Astrocyte of the hippocampus (primary cell): Measurements from ENCODE around the gene MSMP.

Experiments used
- DNase-seq: peaks from one replicate; pipeline ENCODE4 v3.0.0; 2011; ENCODE audit warnings: low read depth, low spot score

MSMP gene

DNA sequence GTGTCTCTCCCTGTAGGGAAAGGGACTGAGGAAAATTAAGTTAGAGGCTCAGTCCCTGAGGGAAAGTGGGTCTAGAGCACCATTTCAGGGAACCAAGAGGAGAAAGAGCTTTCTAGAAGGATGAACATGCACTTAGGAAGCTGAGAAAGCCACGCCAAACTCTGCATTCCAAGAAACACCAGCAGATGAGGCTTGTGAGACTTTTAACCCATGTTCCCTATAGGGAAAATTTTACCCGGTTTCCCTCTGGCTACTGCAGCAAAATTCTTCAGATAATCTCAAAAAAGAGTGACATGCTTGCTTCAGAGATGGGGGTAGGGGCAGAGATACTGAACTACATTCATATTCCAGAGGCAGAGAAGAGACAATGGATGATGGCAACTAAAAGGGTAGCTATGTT, 30.6 kb downstream of the MSMP start:
- DNase-seq, result no peak

DNA sequence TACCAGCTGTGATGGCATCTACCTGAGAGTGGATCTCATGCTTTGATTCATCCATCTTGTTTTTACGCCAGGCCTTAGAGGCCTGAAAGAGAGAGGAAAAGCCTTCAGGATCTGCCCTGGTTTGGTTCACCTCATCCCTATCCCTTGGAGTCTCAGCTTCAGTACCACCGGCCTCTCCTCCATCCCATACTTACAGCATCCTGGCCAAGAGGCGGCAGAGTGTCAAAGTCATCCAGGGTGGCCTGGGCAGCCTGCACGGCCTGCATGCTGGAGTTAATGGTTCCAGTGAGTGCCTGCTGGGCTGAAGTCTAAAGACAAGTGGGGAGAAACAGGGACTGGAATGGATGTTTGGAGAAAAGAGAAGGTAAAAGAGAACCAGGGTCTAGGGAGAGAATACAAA, 34.5 kb downstream of the MSMP start:
- DNase-seq, result no peak

DNA sequence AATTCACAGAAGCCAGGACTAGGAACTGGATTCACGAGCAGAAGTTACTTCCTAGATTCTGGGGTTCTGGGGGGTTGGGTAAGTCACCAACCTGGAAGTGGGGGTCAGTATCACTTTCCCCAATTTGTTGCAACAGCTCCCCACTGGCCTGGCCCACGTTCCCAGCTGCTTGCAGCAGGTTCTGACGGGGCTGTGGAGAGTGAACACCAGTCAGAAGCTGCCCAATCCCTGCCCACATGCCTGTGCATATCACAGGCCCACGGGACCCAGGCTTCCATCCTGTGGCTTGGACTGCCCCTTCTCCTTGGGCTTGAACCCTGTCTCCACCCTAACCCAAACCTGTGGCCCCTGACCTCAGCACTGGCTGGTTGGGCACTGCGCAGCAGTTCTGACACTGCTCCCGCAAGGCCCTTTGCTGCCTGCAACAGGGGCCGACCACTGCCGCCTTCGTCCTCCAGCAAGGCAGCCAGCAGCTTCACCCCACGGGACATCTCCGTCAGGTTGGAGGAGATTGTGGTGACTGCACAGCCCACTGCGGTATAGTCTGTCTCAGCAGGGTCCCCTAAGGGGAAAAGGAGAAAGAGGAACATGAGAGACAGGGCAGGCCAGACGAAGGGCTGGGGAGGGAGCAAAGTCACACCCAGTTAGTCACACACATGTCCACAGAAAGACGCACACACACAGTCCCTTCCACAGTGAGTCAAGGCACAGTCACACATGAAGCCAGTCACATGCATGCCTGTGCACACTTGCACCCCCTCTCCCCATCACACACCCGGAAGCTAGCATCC, 35.2 kb downstream of the MSMP start:
- no peak for DNase-seq

DNA sequence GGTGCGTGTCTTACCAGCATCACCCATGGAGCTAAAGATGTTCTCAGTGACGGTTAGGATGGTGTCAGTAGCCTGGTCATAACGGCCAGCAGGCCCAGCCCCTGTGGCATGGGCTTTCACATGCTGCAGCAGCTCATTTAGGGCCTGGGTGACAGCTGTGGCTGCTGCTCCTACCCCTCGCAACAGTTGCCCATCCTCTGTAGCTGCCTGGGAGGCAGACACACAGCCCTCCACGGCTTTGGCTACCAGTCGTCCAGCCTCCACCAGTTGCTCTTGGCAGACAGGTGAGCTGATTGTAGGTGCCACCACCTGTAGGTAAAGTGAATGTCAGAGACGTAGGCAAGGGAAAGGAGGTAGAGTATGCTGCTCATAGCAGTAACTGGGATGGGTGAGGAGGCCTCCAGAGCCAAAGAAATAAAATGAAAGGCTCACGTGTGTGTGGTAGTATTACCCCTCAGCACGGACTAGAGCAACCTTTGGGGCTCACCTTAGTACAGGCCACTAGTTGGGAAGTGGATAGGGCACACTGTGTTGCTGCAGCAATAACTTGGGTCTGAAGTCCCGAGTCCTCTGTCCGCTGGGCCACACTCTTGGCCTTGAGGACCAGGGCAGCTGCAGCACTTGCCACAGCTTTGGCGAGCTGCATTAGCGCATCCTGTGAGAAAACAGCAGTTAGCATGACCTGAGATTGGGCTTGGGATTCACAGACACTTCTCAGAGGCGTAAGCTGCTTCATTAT, 36.8 kb downstream of the MSMP start:
- no peak for DNase-seq

DNA sequence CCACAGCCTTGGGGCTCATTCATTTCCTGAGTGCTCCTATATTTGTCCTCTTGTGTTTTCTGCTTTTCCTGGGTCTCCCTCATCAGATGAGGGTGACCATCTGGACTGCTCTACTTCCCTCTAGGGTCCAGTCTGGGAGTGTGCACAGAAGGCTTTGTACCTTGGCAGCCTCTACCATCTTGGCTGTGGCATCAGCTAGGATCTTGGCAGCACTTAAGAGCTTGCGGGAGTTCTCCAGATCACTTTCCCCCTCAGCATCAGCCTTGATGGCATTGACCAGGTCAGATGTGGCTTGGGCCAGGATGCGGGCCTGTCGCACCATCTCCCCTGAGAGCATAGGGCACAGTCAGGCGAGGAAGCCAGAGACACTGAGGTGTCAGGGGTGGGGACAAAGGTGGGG, 37.8 kb downstream of the MSMP start:
- peak; percentile 17 for DNase-seq

DNA sequence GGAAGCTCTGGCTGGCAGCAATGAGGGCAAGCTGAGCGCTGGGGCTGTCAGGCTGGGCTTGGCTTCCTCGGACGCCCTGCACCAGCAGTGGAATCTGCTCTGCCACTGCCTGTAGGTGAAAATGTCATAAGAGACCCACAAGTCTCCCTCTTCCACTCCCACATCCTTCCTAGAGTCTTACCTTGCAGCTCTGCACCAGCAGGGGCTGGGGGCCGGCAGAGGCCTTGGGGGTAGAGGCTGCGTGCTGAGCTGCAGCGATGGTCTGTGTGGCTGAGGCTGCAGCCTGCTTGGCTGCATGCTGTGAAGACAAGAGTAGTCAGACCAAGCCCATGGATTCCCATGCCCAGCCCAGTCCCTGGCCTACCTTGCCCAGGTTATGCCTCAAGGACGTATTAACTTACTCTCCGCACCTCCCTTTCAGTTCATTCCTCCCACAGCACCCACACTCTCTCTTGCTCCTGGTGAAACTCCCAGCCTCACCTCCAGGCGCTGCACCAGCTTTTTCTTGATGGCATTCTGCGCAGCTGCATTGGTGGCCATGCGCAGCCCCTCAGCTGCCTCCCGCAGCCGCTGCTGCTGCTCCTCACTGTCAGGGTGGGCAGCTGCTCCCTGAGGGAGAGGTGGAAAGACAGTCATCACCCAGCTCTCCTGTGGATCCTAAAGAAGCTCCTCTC, 39.4 kb downstream of the MSMP start:
- no peak for DNase-seq

DNA sequence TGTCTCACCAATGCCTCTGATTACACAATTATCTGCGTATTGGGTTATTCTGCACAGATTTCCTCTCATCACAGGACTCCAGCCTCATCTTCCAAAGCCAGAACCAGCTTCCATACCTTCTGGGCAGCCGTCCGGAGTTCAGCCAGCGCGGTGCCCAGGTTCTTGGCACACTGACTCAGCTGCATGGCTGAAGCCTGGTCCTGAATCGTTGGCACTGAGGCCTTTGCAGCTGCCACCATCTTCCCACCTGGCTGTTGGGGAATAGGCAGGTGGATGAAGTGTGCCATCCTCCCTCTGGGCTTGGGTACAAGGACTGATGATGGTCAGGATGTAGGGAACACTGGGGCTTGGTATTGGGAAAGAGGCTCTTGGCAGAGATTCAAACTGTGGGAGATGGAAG, 40.0 kb downstream of the MSMP start:
- no peak for DNase-seq

DNA sequence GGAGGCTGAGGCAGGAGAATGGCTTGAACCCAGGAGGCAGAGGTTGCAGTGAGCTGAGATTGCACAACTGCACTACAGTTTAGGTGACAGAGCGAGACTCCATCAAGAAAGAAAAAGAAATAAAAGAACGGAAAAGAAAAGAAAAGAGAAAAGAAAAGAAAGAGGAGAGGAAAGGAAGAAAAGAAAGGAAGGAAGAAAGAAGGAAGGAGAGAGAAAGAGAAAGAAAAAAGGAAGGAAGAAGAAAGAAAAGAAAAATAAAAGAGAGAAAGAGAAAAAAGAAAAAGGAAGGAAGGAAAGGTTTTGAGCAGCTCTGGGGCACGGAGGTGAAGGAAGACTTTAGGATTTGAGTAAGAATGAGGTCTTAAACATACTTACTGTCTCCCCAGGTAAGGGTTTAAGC, 40.5 kb downstream of the MSMP start:
- no peak for DNase-seq

DNA sequence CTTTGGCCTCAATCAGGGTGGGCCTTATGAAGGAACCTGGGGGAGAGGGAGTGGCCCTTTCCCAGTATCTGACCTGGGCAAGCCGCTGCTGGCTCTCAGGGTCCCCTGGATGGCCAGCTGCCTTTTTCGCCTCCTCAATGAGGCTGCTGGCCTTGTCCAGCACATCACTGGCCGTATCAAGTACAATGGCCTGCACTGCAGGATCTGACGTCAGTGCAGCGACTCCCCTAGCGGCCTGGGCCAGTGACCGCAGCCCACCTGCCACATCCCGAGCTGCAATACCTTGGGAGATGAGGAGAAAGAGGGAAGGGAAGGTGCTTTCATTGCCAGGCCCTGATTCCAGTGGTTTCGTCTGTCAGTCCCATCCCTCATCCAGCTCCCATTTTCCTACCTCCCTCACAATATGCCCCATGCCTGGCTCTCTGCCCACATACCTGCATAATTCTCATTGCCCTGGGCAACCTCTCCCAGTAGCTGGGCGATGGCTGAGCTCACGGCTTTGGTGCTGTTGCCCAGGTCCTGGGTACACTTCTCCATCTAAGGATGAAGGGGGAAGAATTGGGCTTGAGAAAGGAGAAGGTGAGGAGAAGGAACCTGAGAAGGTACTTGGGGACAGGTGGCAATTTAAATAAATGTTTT, 41.2 kb downstream of the MSMP start:
- peak; percentile 58 for DNase-seq

DNA sequence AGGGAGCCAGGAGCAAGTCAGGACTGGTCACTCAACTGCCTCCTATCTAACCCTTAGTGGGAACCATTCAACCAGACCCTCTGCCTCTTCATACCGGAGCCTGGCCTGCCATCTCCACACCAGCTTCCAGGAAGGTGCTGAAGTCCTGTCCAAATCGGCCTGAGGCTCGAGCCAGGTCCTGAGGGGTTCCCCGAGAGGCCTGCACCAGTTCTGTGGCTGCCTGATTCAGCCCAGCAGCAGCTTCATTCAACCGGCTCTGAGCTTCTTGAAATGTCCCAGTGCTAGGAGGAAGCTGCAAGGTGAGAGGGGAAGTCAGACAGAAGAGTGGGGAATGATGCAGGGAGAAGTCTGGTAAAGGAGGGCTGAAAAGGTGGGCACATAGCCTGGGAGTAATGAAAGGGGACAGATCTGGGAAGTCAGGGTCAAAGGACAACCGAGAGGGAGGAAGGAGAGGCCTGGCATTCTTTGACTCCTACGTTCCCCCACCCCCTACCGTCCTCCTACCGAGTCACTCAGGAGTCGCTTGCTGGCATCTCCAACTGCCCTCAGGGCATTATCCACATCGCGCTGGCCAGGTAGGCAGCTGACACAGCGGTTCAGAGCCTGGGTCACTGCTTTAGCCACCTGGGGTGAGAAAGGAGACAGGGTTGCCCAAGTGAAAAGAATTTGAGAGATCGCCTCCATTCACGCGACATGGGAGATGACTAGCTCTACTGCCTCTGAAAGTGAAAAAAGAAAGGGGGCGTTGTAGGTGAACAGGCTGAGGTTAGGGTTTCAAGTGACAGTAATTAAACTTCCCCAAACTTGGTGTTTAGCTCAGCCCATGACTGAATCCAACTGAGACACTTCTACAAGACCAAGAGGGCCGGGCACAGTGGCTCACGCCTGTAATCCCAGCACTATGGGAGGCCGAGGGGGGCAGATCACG, 42.3 kb downstream of the MSMP start:
- no peak for DNase-seq

DNA sequence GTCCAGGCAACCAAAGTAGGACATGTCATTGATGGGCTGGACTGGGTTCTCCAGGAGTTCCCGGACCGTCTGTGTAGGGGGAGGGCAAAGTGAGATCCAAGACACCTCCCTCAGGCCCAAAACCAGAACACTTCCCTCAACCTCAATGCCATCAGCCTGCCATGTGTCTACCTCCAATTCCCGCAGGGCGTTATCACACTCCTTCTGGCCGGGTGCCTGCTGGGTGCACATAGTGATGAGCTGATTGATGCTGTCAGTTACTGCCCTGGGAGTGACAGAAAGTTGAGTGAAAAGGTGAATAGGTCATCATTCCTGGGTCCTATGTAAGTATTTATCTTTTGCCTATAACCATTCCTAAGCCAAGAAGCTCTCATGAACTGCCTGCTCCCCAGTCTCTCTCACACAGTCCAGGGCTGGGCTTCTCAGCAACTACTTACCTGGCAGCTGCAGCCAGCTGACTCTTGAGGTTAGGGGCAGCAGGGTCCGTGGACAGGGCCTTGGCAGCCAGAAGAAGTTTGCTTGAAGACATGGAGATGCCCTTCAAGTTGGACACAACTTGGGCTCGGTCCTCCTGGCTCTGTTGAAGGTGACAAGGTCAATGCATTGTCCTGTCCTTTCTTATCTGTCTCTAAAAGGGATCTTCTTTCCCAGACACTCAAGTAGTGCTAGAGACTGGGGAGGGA, 43.1 kb downstream of the MSMP start:
- no peak for DNase-seq

DNA sequence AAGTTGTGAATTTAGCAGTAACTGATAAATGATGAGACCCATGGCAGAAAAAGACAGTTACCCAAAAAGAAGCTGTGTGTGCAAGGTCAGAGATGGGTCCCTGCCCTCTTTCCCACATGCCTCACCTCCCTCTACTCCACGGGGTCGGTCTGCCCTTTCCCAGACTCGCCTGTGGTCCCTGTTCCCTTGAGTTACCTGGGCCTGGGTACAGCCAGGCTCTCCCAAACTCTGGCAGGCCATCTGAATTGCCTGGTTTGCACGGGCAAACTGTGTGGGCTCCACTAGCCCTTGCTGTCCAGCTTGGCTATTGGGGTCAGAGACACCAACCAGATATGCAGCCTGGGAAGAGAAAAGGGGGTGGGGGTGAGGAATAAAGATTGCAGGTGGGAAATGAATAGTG, 45.9 kb downstream of the MSMP start:
- no peak for DNase-seq

DNA sequence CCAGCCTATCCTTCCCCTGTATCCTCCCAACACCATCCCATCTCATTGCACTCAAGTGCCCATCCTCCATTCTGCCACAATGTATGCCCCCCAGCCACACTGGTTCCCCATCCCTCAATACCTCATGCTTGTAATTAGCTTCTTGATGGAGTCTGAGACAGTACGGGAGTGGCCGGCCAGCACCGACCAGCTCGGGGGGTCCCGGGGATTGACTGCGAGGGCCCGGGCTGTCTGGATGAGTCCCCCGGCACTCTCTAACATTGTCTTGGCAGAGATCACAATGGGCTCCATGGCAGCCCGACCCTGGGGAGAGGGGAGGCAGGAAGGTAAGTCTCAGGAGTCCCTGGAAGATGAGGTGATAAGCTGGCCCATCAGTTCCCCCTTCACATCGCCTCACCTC, 47.1 kb downstream of the MSMP start:
- no peak for DNase-seq

DNA sequence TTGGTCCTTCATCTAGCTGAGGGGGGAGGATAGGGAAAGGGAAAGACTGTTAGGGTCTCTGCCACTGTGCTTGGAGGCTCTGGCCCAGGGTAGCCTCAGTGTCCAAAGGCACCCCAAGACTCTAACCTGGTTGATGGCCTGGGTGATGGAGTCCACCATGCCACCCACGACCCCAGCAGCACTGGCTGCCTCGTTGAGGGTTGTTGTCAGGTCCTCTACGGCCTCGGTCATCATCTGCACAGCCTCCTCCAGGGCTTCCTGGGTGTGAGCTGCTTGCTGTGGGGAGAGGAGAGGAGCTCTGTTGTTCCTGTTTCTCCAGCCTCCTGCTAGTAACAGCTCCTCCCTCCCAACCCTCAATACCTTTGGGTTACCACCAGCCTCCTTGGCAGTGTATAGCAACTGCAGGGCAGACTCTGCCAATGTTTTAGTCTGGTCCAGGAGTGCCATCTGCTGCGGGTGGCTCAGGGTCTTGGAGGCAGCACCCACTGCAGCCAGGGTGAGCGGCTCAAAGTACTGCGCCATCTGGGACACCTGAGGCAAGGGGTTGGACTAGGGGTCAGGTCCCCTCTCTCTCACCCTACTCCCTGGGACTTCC, 48.1 kb downstream of the MSMP start:
- no peak for DNase-seq

DNA sequence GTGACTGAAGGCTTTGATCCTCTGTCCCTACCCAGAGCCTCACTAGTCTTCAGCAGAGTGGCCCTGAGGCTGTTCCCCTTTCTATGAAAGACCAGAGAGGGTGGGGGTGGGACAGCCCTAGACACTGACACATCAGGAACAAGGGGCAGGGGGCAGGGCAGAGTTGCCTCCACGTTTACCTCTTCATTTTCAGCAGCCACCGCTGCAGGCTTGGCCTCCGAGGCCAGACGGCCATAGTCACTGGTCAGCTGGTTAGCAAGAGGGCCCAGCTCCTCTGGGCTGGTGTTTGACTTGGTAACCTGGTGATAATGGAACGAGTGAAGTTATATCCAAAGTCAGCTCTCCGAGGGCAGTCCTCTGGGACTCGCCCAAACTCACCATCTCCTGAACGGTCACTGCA, 48.7 kb downstream of the MSMP start:
- no peak for DNase-seq

DNA sequence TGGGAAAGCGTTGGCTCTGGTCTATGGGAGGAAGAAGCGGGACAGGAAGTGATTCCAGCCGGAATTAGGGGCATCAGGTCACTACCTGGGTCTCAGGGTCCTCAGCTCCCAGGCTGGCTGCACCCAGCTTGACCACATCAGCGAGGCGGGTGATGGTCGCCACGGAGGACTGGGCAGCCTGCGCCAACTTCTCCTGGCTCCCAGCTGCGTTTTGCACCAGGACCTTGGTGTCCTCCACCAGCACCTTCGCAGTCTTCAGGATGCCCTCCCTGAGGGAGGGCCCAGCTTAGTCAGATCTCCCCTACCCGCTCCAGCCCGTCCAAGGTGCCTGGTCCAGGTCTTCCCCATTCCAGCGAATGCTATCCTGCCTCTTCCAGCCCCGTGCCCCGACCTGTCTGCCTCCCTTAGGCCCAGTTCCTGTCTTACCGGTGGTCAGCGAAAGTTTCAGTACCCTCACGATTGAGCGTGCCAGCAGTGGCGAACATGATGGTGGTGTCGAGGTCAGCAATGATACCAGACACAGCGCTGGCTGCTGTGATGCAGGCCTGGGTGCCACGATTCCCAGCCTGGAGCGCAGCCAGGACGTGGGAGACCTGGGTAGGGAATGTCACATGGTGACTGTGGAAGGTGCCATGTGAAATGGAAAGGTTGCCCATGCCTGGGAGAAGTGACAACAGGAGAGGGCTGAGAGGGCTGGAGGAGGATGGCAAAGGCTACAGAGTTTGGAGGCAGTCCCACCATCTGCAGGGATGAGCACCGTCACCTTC, 50.0 kb downstream of the MSMP start:
- no peak for DNase-seq
